HG03354 (cell line): ENCODE results near the gene CDH13.

Experiments
- ATAC-seq: cut with Tn5 transposase; IDR thresholded peaks from one replicate; pipeline ENCODE4 v1.9.1; 2021; ENCODE audit warnings: mild to moderate bottlenecking; ENCODE audit not compliant: unreplicated experiment, poor library complexity, severe bottlenecking

The CDH13 gene

GRCh38 chr16:83747936-83748335, 1121.2 kb downstream of the CDH13 start:
- ATAC-seq, result no peak

DNA sequence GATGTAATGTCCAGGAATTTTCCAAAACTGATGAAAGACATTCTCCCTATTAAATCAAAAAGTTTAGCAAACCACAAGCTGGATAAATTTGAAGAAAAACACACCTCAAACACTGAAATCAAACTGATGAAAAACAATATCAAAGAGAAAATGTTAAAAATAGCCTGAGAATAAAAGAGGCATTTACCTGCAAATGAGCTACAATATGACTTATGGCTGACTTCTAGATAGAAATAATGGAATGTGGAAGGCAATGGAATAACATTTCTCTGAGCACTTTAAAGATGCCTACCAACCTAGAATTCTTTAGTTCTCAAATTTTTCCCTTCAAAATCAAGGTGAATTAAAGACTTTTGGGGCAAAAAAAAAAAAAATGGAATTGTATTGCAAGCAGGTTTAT, 1128.6 kb downstream of the CDH13 start:
- ATAC-seq, result no peak

- no peak for ATAC-seq
Observed at GRCh38 chr16:83762141-83762991, 1135.6 kb downstream of the CDH13 start.

GRCh38 chr16:83762992-83763358, 1136.2 kb downstream of the CDH13 start:
- ATAC-seq, result no peak

GRCh38 chr16:83768986-83769385, 1142.2 kb downstream of the CDH13 start:
- ATAC-seq, result no peak

GRCh38 chr16:83769397-83770008, 1142.7 kb downstream of the CDH13 start:
- no peak for ATAC-seq

- no peak for ATAC-seq
Observed at GRCh38 chr16:83771306-83771942, 1144.7 kb downstream of the CDH13 start.

DNA sequence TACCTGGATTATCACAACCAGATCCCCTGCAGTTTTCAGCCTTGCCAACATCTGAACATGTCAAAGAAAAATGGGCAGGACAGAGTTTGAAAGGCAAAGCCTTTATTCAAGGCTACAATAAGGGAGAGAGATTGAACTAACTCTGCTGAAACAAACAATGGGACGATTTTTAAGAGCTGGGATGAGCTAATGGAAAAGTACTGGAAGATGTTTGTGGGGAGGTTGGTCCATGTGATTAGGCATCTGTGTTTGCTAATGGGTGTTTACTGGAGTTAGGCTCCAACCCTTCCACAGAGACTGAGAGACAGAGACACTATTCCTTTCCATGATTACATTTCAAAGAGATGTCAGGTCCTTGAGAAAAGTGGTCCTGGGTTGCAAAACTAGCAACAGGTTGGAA, 1146.0 kb downstream of the CDH13 start:
- ATAC-seq, result no peak

- ATAC-seq, result no peak
Observed at GRCh38 chr16:83774066-83774465, 1147.3 kb downstream of the CDH13 start.

DNA sequence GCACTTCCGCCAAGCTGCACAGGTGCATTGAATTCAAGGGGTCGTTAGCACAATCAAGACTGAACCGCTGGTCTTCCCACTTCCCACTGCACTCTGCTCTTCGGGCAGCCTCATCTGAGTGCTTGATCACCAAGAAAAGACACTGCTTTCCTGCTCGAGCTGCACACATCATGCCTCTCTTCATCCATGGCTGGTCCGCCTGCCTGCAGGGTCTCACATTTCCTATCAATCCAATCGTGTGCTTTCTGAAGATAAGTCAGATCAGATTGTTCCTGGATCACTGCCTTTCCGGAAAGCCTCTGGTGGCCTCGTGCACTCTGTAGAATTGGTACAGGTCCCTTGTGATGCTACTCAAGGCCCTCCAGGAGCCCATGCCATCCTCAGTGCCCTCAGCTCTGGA, 1150.2 kb downstream of the CDH13 start:
- no peak for ATAC-seq

DNA sequence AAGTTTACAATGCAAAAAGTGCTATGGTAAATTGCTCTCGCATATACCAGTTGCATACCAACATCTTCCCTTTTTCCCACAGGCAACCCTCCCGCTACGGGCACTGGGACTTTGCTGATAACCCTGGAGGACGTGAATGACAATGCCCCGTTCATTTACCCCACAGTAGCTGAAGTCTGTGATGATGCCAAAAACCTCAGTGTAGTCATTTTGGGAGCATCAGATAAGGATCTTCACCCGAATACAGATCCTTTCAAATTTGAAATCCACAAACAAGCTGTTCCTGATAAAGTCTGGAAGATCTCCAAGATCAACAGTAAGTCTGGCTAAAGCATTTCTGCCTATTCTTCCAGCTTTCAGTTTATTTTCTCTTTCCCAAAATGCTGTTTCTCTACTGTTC, 1153.1 kb downstream of the CDH13 start:
- ATAC-seq, result no peak

DNA sequence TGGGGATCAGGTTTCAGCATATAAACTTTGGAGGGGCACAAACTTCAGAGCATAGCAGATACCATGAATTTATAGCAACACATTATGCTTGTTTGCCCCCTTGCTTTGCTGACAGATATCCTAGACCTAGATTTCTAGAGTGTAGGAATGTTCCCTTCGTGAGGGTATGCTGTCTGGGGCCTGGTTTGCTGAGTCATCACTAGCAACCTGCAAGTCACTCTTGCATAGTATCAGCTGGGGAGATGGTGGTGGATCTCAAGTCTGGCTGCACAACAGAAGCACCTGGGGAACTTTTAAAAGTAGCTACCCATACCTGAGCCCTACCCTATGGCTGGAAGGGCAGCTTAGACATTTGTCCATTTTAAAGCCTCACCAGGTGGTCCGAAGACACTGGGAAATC, 1158.7 kb downstream of the CDH13 start:
- no peak for ATAC-seq

- ATAC-seq, result no peak
Observed at GRCh38 chr16:83789642-83790401, 1163.1 kb downstream of the CDH13 start.

DNA sequence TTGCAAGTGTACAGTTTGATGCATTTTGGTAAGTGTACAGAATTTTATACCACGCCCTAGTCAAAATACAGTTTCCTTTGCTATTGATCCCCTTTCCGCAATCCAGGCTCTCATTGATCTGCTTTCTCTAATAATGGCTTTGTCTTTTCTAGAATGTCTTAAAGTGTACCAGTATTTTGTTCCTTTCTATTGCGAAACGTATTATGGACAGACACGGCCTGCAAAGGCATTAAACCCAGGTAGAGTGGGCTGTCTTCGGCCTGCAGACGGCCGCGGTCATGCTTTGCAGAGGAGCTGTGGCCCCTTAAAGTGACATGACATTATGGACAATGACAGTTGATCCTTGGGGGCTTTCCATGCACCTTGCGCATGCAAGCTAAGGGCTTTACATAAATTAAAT, 1165.1 kb downstream of the CDH13 start:
- no peak for ATAC-seq

GRCh38 chr16:83792391-83792790, 1165.6 kb downstream of the CDH13 start:
- no peak for ATAC-seq

GRCh38 chr16:83793179-83793578, 1166.4 kb downstream of the CDH13 start:
- no peak for ATAC-seq

GRCh38 chr16:83794860-83795554, 1168.2 kb downstream of the CDH13 start:
- no peak for ATAC-seq

- ATAC-seq, result no peak
Observed at GRCh38 chr16:83797013-83797412, 1170.2 kb downstream of the CDH13 start.

DNA sequence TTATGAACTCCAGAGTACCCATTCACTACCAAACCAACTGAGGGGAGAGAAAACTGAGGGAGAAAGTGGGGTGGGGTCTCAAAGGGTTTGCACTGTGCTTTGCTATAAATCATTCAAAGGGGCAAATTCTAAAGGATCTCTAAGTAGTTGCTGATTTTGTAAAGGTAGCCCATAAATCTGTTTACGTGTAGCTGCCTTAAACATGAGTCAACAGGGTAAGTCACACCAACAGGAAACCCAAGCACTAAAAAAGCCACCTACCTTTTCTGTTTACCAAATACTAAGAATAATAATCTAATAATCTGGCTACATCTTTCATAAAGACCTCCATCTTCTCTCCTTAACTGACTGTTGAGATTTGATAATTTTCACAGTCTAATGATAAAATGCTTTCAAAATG, 1172.6 kb downstream of the CDH13 start:
- ATAC-seq, result no peak

DNA sequence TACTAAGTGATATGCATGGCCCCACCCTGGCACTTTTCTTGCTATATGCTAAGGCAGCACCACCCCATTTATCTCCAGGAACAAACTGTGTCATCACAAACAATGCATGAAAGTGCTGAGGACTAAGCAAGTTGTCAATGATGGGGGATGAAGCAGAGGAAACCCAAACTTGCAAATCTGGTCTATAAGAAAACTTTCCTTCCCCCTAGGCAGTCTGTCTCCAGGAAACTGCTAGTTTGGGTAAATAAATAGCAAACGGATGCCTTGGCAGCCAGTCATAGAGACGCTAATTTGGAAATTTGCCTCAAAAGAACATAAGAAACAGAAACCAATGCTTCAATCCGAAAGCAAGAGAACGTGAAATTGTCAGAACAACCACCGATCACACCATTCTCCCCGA, 1175.4 kb downstream of the CDH13 start:
- ATAC-seq, result peak; percentile 90
